DOHH2 (cell line): Measurements from ENCODE around the gene NFU1.
A peak's percentile ranks its signal among the peaks of the same experiment; 100 is the strongest.

Source experiments
- H3F3A ChIP-seq: fragments of 200-600 bp; sonication (generic), shearing (Covaris generic); 2 replicates; pipeline ENCODE4 v1.6.0; 2016; ENCODE audit warnings: antibody characterized with exemption, mild to moderate bottlenecking; ENCODE audit not compliant: control insufficient read depth, insufficient read depth
- H3K27ac ChIP-seq: fragments of 200-600 bp; sonication (generic); 2 replicates; pipeline ENCODE4 v1.5.1; 2014; ENCODE audit warnings: low read depth, mild to moderate bottlenecking, low read length, moderate library complexity
- H3K27me3 ChIP-seq: fragments of 200-600 bp; sonication (generic); 2 replicates; pipeline ENCODE4 v1.6.1; 2014; ENCODE audit warnings: mild to moderate bottlenecking, low read length, mixed read lengths; ENCODE audit not compliant: control insufficient read depth
- H3K36me3 ChIP-seq: fragments of 200-600 bp; sonication (generic); 2 replicates; pipeline ENCODE4 v1.6.1; 2014; ENCODE audit warnings: mild to moderate bottlenecking, low read length, moderate library complexity, mixed read lengths; ENCODE audit not compliant: control insufficient read depth
- H3K4me1 ChIP-seq: fragments of 200-600 bp; sonication (generic); 2 replicates; pipeline ENCODE4 v1.6.1; 2014; ENCODE audit warnings: mild to moderate bottlenecking, low read length, mixed read lengths; ENCODE audit not compliant: control insufficient read depth
- H3K4me2 ChIP-seq: fragments of 200-600 bp; sonication (generic); 2 replicates; pipeline ENCODE4 v1.6.0; 2014; ENCODE audit warnings: mild to moderate bottlenecking, low read length, moderate library complexity
- H3K4me3 ChIP-seq: fragments of 200-600 bp; sonication (generic); 2 replicates; pipeline ENCODE4 v1.5.1; 2014; ENCODE audit warnings: mild to moderate bottlenecking, low read length, mixed read lengths
- H3K79me2 ChIP-seq: fragments of 200-600 bp; sonication (generic); 2 replicates; pipeline ENCODE4 v1.6.1; 2014; ENCODE audit warnings: mild to moderate bottlenecking, low read length, mixed read lengths; ENCODE audit not compliant: control insufficient read depth
- H3K9me2 ChIP-seq: fragments of 200-600 bp; sonication (generic); replicated peaks from 2 replicates; pipeline ENCODE4 v1.6.1; 2014; ENCODE audit warnings: mild to moderate bottlenecking, low read length, mixed read lengths; ENCODE audit not compliant: control insufficient read depth
- H3K9me3 ChIP-seq: fragments of 200-600 bp; sonication (generic); 2 replicates; pipeline ENCODE4 v1.6.1; 2014; ENCODE audit warnings: antibody characterized with exemption, low read length, mixed read lengths; ENCODE audit not compliant: control insufficient read depth, insufficient read depth
- H4K20me1 ChIP-seq: fragments of 200-600 bp; sonication (generic); 2 replicates; pipeline ENCODE4 v1.6.0; 2014; ENCODE audit warnings: low read depth, mild to moderate bottlenecking, antibody characterized with exemption, low read length, moderate library complexity; ENCODE audit not compliant: control insufficient read depth, insufficient read depth
- EZH2phosphoT487 ChIP-seq: fragments of 200-600 bp; sonication (generic); IDR thresholded peaks from 2 replicates; pipeline ENCODE4 v1.6.1; 2017; ENCODE audit warnings: borderline replicate concordance, mild to moderate bottlenecking, antibody characterized with exemption, low read length, moderate library complexity, mixed read lengths
- TF ChIP-seq, protein P1 (sequence below): fragments of 200-600 bp; sonication (generic); IDR thresholded peaks from one replicate; pipeline ENCODE4 v1.5.1; 2014; ENCODE audit warnings: antibody characterized with exemption, mild to moderate bottlenecking, low read depth, low read length; ENCODE audit not compliant: poor library complexity, severe bottlenecking

The NFU1 gene

DNA sequence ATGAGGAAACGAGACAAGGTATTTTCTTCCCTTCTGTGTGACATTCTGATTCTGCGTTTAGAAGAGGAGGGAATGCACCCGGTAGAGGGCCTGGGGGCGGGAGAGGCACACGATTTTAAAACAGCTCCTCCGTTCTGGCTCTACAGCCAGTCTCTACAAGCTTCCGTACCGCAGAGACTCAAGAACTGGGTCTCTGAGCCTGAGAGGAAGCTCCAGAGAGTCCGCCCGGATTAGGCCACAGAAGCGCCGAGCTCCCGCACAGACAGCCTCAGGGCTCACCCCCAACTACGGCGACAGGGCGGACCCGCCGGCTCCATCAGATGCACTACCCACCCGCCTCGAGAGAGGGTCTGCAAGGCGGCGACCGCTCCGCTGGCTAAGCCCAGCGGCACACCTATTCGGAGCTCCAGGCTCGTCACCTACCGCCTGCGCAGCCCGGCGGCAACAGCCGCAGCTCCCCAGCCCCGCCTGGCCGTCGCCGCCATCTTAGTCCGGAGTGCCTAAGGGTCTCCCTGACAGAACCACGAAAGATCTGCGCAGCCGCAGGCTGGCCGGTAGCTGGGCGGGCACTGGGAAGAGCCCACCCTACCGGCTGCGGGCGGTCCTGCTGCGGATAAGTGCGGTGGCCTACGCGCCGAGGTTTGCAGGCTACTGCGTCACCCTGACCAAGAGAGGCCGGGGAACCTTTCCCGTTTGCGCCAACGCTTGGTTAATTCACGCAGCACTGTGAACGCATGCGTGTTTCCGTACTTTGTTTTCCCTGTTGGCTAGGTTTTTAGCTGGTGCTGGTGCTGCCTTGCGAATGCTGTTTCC is at the start of gene NFU1:
NFU1 (minus strand) TSS at position 498 of the 813 bp plus-strand sequence; CDS start at position 485, 13 bp downstream.
- H3K27me3 ChIP-seq: no peaks in the 10 kb centered on the region
- H3K4me1 ChIP-seq: peaks cover 27% of the 10 kb centered on the region
- H3K4me3 ChIP-seq: peak within 1 kb of the TSS; percentile 81
- peak within 1 kb of the TSS; percentile 48 for H3K27ac ChIP-seq
- peaks cover 24% of the 10 kb centered on the region for H3K79me2 ChIP-seq
- H3F3A ChIP-seq: no peaks in the 10 kb centered on the region
- no peaks in the 10 kb centered on the region for H3K36me3 ChIP-seq
- TF ChIP-seq EZH2phosphoT487: no peak
- TF ChIP-seq, protein P1, sequence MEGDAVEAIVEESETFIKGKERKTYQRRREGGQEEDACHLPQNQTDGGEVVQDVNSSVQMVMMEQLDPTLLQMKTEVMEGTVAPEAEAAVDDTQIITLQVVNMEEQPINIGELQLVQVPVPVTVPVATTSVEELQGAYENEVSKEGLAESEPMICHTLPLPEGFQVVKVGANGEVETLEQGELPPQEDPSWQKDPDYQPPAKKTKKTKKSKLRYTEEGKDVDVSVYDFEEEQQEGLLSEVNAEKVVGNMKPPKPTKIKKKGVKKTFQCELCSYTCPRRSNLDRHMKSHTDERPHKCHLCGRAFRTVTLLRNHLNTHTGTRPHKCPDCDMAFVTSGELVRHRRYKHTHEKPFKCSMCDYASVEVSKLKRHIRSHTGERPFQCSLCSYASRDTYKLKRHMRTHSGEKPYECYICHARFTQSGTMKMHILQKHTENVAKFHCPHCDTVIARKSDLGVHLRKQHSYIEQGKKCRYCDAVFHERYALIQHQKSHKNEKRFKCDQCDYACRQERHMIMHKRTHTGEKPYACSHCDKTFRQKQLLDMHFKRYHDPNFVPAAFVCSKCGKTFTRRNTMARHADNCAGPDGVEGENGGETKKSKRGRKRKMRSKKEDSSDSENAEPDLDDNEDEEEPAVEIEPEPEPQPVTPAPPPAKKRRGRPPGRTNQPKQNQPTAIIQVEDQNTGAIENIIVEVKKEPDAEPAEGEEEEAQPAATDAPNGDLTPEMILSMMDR: peak; percentile 40
- H3K9me2 ChIP-seq: no peaks in the 10 kb centered on the region
- no peaks in the 10 kb centered on the region for H4K20me1 ChIP-seq
- peak within 1 kb of the TSS; percentile 69 for H3K4me2 ChIP-seq
- H3K9me3 ChIP-seq: peaks cover 4% of the 10 kb centered on the region; the same call in 1 of the 2 replicates

- no peaks in the 10 kb centered on the region for H3K9me3 ChIP-seq
- no peak overlapping the region for H3K4me2 ChIP-seq
- no peaks in the 10 kb centered on the region for H4K20me1 ChIP-seq
- peaks cover 21% of the 10 kb centered on the region for H3K27me3 ChIP-seq
- TF ChIP-seq, protein P1: no peak
- TF ChIP-seq EZH2phosphoT487: no peak
- no peaks in the 10 kb centered on the region for H3K36me3 ChIP-seq
- peaks cover 5% of the 10 kb centered on the region; the same call in 1 of the 2 replicates for H3K4me1 ChIP-seq
- H3K27ac ChIP-seq: no peak overlapping the region
- no peak overlapping the region for H3K4me3 ChIP-seq
- no peaks in the 10 kb centered on the region for H3K79me2 ChIP-seq
- no peaks in the 10 kb centered on the region for H3K9me2 ChIP-seq
- no peaks in the 10 kb centered on the region for H3F3A ChIP-seq
Observed at GRCh38 chr2:69483696-69484095, 46.5 kb upstream of the NFU1 start.

GRCh38 chr2:69483024-69483423 is 45.8 kb upstream of the NFU1 start:
- H3K9me3 ChIP-seq: no peaks in the 10 kb centered on the region
- H3K36me3 ChIP-seq: no peaks in the 10 kb centered on the region
- H4K20me1 ChIP-seq: no peaks in the 10 kb centered on the region
- H3K27ac ChIP-seq: no peak overlapping the region
- no peak overlapping the region for H3K4me3 ChIP-seq
- H3K27me3 ChIP-seq: peaks cover 21% of the 10 kb centered on the region
- TF ChIP-seq, protein P1: no peak
- H3K4me1 ChIP-seq: peaks cover 5% of the 10 kb centered on the region
- H3K9me2 ChIP-seq: no peaks in the 10 kb centered on the region
- no peaks in the 10 kb centered on the region for H3K79me2 ChIP-seq
- H3K4me2 ChIP-seq: no peak overlapping the region
- H3F3A ChIP-seq: no peaks in the 10 kb centered on the region
